Measurements from ENCODE around the gene TXNDC17. TPM values are rescaled to one million over a fixed set of nuclear protein-coding genes. Genes with fewer than 3 reads are reported as not detected.
A peak's percentile ranks its signal among the peaks of the same experiment; 100 is the strongest.

TXNDC17 gene
- total and polyA plus RNA-seq, 2 of the 13 experiments (the other 11 are each of a cell fraction or from before 2014, with no cell fraction given): 188 to 266 TPM

DNA sequence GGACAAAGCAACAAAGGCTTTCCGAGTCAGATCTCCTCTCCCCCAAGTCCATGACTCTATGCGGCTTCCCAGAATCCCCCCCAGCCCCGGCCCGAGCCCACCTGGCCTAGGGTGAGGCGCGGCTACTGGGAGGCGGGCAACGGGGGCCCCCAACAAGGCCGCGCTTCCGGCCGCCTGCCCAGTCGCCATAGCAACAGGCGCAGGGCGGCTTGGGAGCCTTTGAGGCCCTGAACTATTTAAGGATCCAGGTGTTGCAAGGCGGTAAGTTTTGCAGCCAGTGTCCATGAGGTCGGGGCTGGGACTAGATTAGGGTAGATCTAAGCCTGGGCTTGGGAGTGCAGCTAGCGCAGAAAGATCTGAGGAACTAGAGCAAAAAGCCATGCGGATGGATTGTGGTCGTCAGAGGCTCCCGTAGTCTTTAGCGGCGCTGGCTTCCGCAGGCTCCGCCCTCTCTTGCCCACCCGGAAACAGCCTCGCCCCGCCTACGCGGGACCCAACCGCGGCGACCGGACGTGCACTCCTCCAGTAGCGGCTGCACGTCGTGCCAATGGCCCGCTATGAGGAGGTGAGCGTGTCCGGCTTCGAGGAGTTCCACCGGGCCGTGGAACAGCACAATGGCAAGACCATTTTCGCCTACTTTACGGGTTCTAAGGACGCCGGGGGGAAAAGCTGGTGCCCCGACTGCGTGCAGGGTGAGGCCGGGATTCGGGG lies at the start of gene TXNDC17, which contains the start of gene KIAA0753 (continued):
- TF ChIP-seq TCF12 (IDR thresholded peaks at IDR 0.05): no peak
- TF ChIP-seq TCF12 (CRISPR knock-in tag; IDR thresholded peaks at IDR 0.05): no peak
- no peak for TF ChIP-seq HNRNPH1 (optimal IDR thresholded peaks at IDR 0.05; ENCODE audit: low read depth, low read length)
- no peak for TF ChIP-seq ZBTB1 (CRISPR knock-in tag; IDR thresholded peaks at IDR 0.05; ENCODE audit: borderline replicate concordance)
- TF ChIP-seq, protein P1, sequence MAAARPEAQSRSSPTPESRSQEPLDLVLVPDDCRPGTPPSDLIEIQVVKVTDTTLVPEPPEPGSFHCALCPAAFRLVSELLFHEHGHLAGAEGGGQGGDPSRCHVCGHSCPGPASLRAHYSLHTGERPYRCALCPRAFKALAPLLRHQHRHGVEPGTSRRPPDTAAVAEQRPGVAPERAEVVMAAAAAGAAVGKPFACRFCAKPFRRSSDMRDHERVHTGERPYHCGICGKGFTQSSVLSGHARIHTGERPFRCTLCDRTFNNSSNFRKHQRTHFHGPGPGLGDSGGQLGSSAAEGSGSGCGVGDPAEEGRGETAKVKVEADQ (CRISPR knock-in tag; IDR thresholded peaks at IDR 0.05; ENCODE audit: borderline replicate concordance): peak; percentile 77
- TF ChIP-seq ETV5 (CRISPR knock-in tag; IDR thresholded peaks at IDR 0.05; ENCODE audit: borderline replicate concordance): peak; percentile 71
- TF ChIP-seq NONO (IDR thresholded peaks at IDR 0.05): no peak
- peak; percentile 87 for TF ChIP-seq NONO (CRISPR knock-in tag; conservative IDR thresholded peaks at IDR 0.05)
- TF ChIP-seq CAMTA2 (CRISPR knock-in tag; IDR thresholded peaks at IDR 0.05; ENCODE audit: borderline replicate concordance): no peak
- peak; percentile 82; the same call in 1 of the 2 replicates for TF ChIP-seq SMYD3 (CRISPR knock-in tag; IDR thresholded peaks at IDR 0.05)
- TF ChIP-seq, protein P2, sequence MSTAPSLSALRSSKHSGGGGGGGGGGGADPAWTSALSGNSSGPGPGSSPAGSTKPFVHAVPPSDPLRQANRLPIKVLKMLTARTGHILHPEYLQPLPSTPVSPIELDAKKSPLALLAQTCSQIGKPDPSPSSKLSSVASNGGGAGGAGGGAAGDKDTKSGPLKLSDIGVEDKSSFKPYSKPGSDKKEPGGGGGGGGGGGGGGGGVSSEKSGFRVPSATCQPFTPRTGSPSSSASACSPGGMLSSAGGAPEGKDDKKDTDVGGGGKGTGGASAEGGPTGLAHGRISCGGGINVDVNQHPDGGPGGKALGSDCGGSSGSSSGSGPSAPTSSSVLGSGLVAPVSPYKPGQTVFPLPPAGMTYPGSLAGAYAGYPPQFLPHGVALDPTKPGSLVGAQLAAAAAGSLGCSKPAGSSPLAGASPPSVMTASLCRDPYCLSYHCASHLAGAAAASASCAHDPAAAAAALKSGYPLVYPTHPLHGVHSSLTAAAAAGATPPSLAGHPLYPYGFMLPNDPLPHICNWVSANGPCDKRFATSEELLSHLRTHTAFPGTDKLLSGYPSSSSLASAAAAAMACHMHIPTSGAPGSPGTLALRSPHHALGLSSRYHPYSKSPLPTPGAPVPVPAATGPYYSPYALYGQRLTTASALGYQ (CRISPR knock-in tag; IDR thresholded peaks at IDR 0.05): no peak; the same call in 1 of the 2 replicates
- no peak for TF ChIP-seq NFE2 (CRISPR knock-in tag; IDR thresholded peaks at IDR 0.05)
- TF ChIP-seq SATB2 (CRISPR knock-in tag; IDR thresholded peaks at IDR 0.05): 0 out of 2 replicates have a peak, but pooled peaks have one; percentile 71
- TF ChIP-seq KLF15 (CRISPR knock-in tag; IDR thresholded peaks at IDR 0.05; ENCODE audit: borderline replicate concordance): no peak
- TF ChIP-seq ZNF615 (CRISPR knock-in tag; IDR thresholded peaks at IDR 0.05; ENCODE audit: borderline replicate concordance): no peak
- peak; percentile 88 for TF ChIP-seq KMT2A (CRISPR knock-in tag; IDR thresholded peaks at IDR 0.05)
- peak; percentile 32; the same call in 1 of the 2 replicates for TF ChIP-seq FOXJ3 (CRISPR knock-in tag; IDR thresholded peaks at IDR 0.05; ENCODE audit: borderline replicate concordance)
- peak; percentile 75; the same call in 1 of the 2 replicates for TF ChIP-seq HES4 (CRISPR knock-in tag; IDR thresholded peaks at IDR 0.05; ENCODE audit: borderline replicate concordance)
- TF ChIP-seq ZNF547 (CRISPR knock-in tag; IDR thresholded peaks at IDR 0.05): peak; percentile 91; the same call in 1 of the 2 replicates
- no peak for TF ChIP-seq ARNT (IDR thresholded peaks at IDR 0.05)
- peak; percentile 90 for TF ChIP-seq RBM22 (optimal IDR thresholded peaks at IDR 0.05; ENCODE audit: low read length)
- 0 out of 2 replicates have a peak, but pooled peaks have one; percentile 54 for TF ChIP-seq ZSCAN9 (CRISPR knock-in tag; IDR thresholded peaks at IDR 0.05; ENCODE audit: borderline replicate concordance)
- TF ChIP-seq, protein P3, sequence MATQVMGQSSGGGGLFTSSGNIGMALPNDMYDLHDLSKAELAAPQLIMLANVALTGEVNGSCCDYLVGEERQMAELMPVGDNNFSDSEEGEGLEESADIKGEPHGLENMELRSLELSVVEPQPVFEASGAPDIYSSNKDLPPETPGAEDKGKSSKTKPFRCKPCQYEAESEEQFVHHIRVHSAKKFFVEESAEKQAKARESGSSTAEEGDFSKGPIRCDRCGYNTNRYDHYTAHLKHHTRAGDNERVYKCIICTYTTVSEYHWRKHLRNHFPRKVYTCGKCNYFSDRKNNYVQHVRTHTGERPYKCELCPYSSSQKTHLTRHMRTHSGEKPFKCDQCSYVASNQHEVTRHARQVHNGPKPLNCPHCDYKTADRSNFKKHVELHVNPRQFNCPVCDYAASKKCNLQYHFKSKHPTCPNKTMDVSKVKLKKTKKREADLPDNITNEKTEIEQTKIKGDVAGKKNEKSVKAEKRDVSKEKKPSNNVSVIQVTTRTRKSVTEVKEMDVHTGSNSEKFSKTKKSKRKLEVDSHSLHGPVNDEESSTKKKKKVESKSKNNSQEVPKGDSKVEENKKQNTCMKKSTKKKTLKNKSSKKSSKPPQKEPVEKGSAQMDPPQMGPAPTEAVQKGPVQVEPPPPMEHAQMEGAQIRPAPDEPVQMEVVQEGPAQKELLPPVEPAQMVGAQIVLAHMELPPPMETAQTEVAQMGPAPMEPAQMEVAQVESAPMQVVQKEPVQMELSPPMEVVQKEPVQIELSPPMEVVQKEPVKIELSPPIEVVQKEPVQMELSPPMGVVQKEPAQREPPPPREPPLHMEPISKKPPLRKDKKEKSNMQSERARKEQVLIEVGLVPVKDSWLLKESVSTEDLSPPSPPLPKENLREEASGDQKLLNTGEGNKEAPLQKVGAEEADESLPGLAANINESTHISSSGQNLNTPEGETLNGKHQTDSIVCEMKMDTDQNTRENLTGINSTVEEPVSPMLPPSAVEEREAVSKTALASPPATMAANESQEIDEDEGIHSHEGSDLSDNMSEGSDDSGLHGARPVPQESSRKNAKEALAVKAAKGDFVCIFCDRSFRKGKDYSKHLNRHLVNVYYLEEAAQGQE (IDR thresholded peaks at IDR 0.05; ENCODE audit: borderline replicate concordance in 1 of 2, low read depth in 1 of 2, low read length in 2 of 2): peak in 1 of 2 experiments; percentile 48; a peak in 1 of 4 replicates
- no peak for TF ChIP-seq TSC22D2 (CRISPR knock-in tag; IDR thresholded peaks at IDR 0.05; ENCODE audit: borderline replicate concordance)
- TF ChIP-seq SP5 (CRISPR knock-in tag; IDR thresholded peaks at IDR 0.05; ENCODE audit: borderline replicate concordance, low read depth): no peak

Measured in HepG2 (cell line).